Measurements from ENCODE around the gene PSEN1.

DNA sequence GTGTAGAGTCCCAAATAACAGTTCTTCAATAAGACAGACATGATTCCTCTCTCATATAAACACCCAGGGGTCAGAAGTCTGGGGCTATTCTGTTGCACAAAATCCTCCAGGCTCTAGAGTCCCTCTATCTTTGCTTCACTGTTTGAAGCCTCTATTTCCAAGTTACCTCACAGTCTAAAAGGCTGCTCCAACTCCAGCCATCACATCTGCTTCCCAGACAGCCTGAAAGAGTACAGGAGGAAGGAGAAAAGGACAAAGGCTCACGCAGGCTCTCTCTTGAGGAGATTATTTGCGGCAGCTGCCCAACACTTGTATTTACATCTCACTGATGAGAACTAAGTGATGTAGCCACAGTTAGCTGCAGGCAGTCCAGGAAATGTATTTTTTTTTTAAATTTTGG is 107.4 kb downstream of the PSEN1 start:
- TF ChIP-seq POLR2A (IDR thresholded peaks at IDR 0.05) (no peak), POLR2AphosphoS5 (IDR thresholded peaks at IDR 0.05) (no peak), EP300 (IDR thresholded peaks at IDR 0.05) (no peak)
- TF ChIP-seq, protein P1, sequence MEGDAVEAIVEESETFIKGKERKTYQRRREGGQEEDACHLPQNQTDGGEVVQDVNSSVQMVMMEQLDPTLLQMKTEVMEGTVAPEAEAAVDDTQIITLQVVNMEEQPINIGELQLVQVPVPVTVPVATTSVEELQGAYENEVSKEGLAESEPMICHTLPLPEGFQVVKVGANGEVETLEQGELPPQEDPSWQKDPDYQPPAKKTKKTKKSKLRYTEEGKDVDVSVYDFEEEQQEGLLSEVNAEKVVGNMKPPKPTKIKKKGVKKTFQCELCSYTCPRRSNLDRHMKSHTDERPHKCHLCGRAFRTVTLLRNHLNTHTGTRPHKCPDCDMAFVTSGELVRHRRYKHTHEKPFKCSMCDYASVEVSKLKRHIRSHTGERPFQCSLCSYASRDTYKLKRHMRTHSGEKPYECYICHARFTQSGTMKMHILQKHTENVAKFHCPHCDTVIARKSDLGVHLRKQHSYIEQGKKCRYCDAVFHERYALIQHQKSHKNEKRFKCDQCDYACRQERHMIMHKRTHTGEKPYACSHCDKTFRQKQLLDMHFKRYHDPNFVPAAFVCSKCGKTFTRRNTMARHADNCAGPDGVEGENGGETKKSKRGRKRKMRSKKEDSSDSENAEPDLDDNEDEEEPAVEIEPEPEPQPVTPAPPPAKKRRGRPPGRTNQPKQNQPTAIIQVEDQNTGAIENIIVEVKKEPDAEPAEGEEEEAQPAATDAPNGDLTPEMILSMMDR (IDR thresholded peaks at IDR 0.05), result no peak

Data from suprapubic skin (tissue), 4 donors.